NCI-H1417 (cell line): ENCODE measurements around the gene PATJ.
"Not testable (repeated sequence)": the region's sequence is repeated elsewhere in the genome, so short reads cannot be mapped to it uniquely, and the experiment has no call there.

Experiments used
- DNase-seq, 3 experiments: peaks; one replicate each; lab custom pipeline; 2025; lab: John Stamatoyannopoulos, UW

PATJ gene

GRCh38 chr1:61818992-61819391 lies 76.7 kb downstream of the PATJ start:
- DNase-seq, result no peak

GRCh38 chr1:61819421-61819820 lies 77.1 kb downstream of the PATJ start:
- DNase-seq, result no peak

- DNase-seq, result no peak
These were observed 83.1 kb downstream of the PATJ start for GRCh38 chr1:61825393-61825792.

- no peak for DNase-seq
These were observed 86.5 kb downstream of the PATJ start for GRCh38 chr1:61828805-61829204.

- no peak for DNase-seq
These were observed 94.4 kb downstream of the PATJ start for GRCh38 chr1:61836649-61837048.

- not testable (repeated sequence) for DNase-seq
These were observed 95.3 kb downstream of the PATJ start for GRCh38 chr1:61837607-61838006.

- DNase-seq, result no peak
These were observed 97.4 kb downstream of the PATJ start for GRCh38 chr1:61839679-61840078.

GRCh38 chr1:61842036-61842435 lies 99.8 kb downstream of the PATJ start:
- no peak for DNase-seq

- DNase-seq, result peak in 1 of 3 experiments; percentile 4
These were observed 100.7 kb downstream of the PATJ start for GRCh38 chr1:61842863-61843514.

- no peak for DNase-seq
These were observed 101.7 kb downstream of the PATJ start for GRCh38 chr1:61844006-61844405.

- not testable (repeated sequence) for DNase-seq
These were observed 102.4 kb downstream of the PATJ start for GRCh38 chr1:61844664-61845063.

- DNase-seq, result no peak
These were observed 109.0 kb downstream of the PATJ start for GRCh38 chr1:61851235-61851634.

- peak; percentile 17 to 78 (median 53) for DNase-seq
These were observed 109.8 kb downstream of the PATJ start for GRCh38 chr1:61851849-61852669.

GRCh38 chr1:61852670-61853015 lies 110.4 kb downstream of the PATJ start:
- no peak for DNase-seq

- DNase-seq, result peak in 1 of 3 experiments; percentile 10
These were observed 111.3 kb downstream of the PATJ start for GRCh38 chr1:61853583-61853982.

- DNase-seq, result peak in 1 of 3 experiments; percentile 47
These were observed 122.2 kb downstream of the PATJ start for GRCh38 chr1:61864489-61864888.

- DNase-seq, result no peak
These were observed 123.5 kb downstream of the PATJ start for GRCh38 chr1:61865646-61866220.

GRCh38 chr1:61869691-61870109 lies 127.4 kb downstream of the PATJ start:
- no peak for DNase-seq

- DNase-seq, result no peak
These were observed 129.9 kb downstream of the PATJ start for GRCh38 chr1:61872206-61872605.

GRCh38 chr1:61873581-61873980 lies 131.3 kb downstream of the PATJ start:
- DNase-seq, result no peak

- no peak for DNase-seq
These were observed 131.7 kb downstream of the PATJ start for GRCh38 chr1:61873994-61874393.

GRCh38 chr1:61875198-61875597 lies 132.9 kb downstream of the PATJ start:
- DNase-seq, result no peak

- DNase-seq, result not testable (repeated sequence)
These were observed 137.7 kb downstream of the PATJ start for GRCh38 chr1:61879887-61880474.
